Neural cell (in vitro differentiated cells): Measurements from ENCODE around the gene FABP1. TPM values are rescaled to one million over a fixed set of nuclear protein-coding genes. Genes with fewer than 3 reads are reported as not detected.

Experiments used
- H2AFZ ChIP-seq: fragments of 200-600, 300-800 bp; sonication (generic), shearing (Covaris generic); 2 replicates; pipeline ENCODE4 v1.6.0; 2014; ENCODE audit warnings: low read depth, mild to moderate bottlenecking, antibody characterized with exemption, low read length, moderate library complexity
- H3F3A ChIP-seq: fragments of 200-600 bp; shearing (Covaris generic); 2 replicates; pipeline ENCODE4 v1.6.1; 2016; ENCODE audit warnings: mild to moderate bottlenecking, moderate library complexity, mixed read lengths, antibody characterized with exemption, low read length; ENCODE audit not compliant: insufficient read depth, poor library complexity, severe bottlenecking
- H3K27ac ChIP-seq: fragments of 200-600, 300-800 bp; sonication (generic), shearing (Covaris generic); 2 replicates; pipeline ENCODE4 v1.5.1; 2014; ENCODE audit warnings: mild to moderate bottlenecking, low read length, moderate library complexity
- H3K27me3 ChIP-seq: fragments of 300-800, 200-600 bp; sonication (generic), shearing (Covaris generic); 2 replicates; pipeline ENCODE4 v1.6.0; 2014; ENCODE audit warnings: mild to moderate bottlenecking, low read depth, low read length, moderate library complexity; ENCODE audit not compliant: insufficient read depth
- H3K36me3 ChIP-seq: fragments of 300-800, 200-600 bp; sonication (generic), shearing (Covaris generic); 2 replicates; pipeline ENCODE4 v1.5.1; 2014; ENCODE audit warnings: mild to moderate bottlenecking, antibody characterized with exemption, low read length, moderate library complexity; ENCODE audit not compliant: insufficient read depth
- H3K4me2 ChIP-seq: fragments of 300-800, 200-600 bp; sonication (generic), shearing (Covaris generic); 2 replicates; pipeline ENCODE4 v1.6.0; 2014; ENCODE audit warnings: mild to moderate bottlenecking, low read length
- H3K4me3 ChIP-seq: fragments of 300-800, 200-600 bp; sonication (generic), shearing (Covaris generic); 2 replicates; pipeline ENCODE4 v1.5.1; 2014; ENCODE audit warnings: mild to moderate bottlenecking, low read length, moderate library complexity
- H3K79me2 ChIP-seq: fragments of 200-600 bp; shearing (Covaris generic); replicated peaks from 2 replicates; pipeline ENCODE4 v1.6.0; 2014; ENCODE audit warnings: mild to moderate bottlenecking, low read length, moderate library complexity; ENCODE audit not compliant: insufficient read depth
- H3K9ac ChIP-seq: fragments of 300-800, 200-600 bp; sonication (generic), shearing (Covaris generic); 2 replicates; pipeline ENCODE4 v1.6.1; 2016; ENCODE audit warnings: mild to moderate bottlenecking, low read length, mixed read lengths
- H3K9me2 ChIP-seq: fragments of 200-600 bp; shearing (Covaris generic); 2 replicates; pipeline ENCODE4 v1.6.1; 2016; ENCODE audit warnings: mild to moderate bottlenecking, low read length, mixed read lengths; ENCODE audit not compliant: insufficient read depth
- H3K9me3 ChIP-seq: fragments of 200-600, 300-800 bp; sonication (generic), shearing (Covaris generic); 2 replicates; pipeline ENCODE4 v1.6.1; 2016; ENCODE audit warnings: mild to moderate bottlenecking, mixed run types, low read length, moderate library complexity, mixed read lengths
- H4K20me1 ChIP-seq: fragments of 200-600 bp; shearing (Covaris generic); 2 replicates; pipeline ENCODE4 v1.6.1; 2016; ENCODE audit warnings: mild to moderate bottlenecking, mixed run types; ENCODE audit not compliant: insufficient read depth
- EP300 ChIP-seq: fragments of 450-650 bp; conservative IDR thresholded peaks from 2 replicates; pipeline ENCODE4 v1.6.1; 2014; ENCODE audit warnings: antibody characterized with exemption, mild to moderate bottlenecking, moderate library complexity; ENCODE audit not compliant: poor library complexity, severe bottlenecking
- EZH2 ChIP-seq: fragments of 200-600, 300-800 bp; shearing (Covaris generic), sonication (generic); IDR thresholded peaks from 2 replicates; pipeline ENCODE4 v1.6.1; 2014; ENCODE audit warnings: antibody characterized with exemption, low read length, borderline replicate concordance, mild to moderate bottlenecking; ENCODE audit not compliant: insufficient read depth, poor library complexity, severe bottlenecking
- MXI1 ChIP-seq: fragments of 450-650 bp; conservative IDR thresholded peaks from 2 replicates; pipeline ENCODE4 v1.6.1; 2014; ENCODE audit warnings: antibody characterized with exemption, mild to moderate bottlenecking; ENCODE audit not compliant: poor library complexity, severe bottlenecking
- POLR2AphosphoS5 ChIP-seq: IDR thresholded peaks from 2 replicates; pipeline ENCODE4 v1.6.1; 2012
- RAD21 ChIP-seq: fragments of 450-650 bp; conservative IDR thresholded peaks from 2 replicates; pipeline ENCODE4 v1.6.1; 2014; ENCODE audit warnings: antibody characterized with exemption, mild to moderate bottlenecking, moderate library complexity
- REST ChIP-seq: IDR thresholded peaks from 2 replicates; pipeline ENCODE4 v1.6.1; 2012; ENCODE audit warnings: borderline replicate concordance
- SMC3 ChIP-seq: fragments of 450-650 bp; conservative IDR thresholded peaks from 2 replicates; pipeline ENCODE4 v1.6.1; 2014; ENCODE audit warnings: antibody characterized with exemption, mild to moderate bottlenecking, moderate library complexity; ENCODE audit not compliant: poor library complexity
- TAF1 ChIP-seq: IDR thresholded peaks from 2 replicates; pipeline ENCODE4 v1.6.1; 2012; ENCODE audit warnings: low read depth
- polyA plus RNA-seq: library from polyadenylated mRNA; depleted of rRNA; stranded (reverse); fragments of >200 nt; gene quantifications from 2 replicates; pipeline ENCODE4 v1.2.3, GENCODE V29; 2014
- TF ChIP-seq, protein P1 (sequence below): fragments of 450-650 bp; IDR thresholded peaks from 2 replicates; pipeline ENCODE4 v1.5.1; 2014; ENCODE audit warnings: antibody characterized with exemption, mild to moderate bottlenecking, moderate library complexity; ENCODE audit not compliant: poor library complexity, severe bottlenecking

The FABP1 gene
- polyA plus RNA-seq, 1 donor from 2014 or later, result not detected

DNA sequence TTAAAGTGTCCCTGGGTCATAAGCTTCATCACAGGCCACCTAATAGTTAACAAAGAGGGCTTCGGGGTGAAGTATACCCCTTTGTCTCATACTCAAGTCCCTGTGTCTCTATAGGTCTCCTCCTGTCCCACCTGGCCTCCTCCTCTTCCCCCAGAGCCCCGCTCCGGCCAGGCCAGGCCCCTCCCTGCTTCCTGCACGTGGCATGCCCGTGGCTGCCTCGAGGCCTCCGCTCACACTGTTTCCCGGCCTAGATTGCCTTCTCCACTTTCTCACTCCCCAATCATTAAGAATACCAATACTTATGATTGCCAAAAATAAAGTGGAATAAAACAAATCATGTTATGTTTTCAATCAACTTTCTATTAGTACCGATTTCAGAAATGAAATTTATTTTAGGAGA, 41.5 kb downstream of the FABP1 start:
- no peaks in the 10 kb centered on the region for H3K27me3 ChIP-seq
- H3K9me3 ChIP-seq, result no peaks in the 10 kb centered on the region
- no peaks in the 10 kb centered on the region for H3K79me2 ChIP-seq
- TF ChIP-seq MXI1 (no peak), EP300 (no peak), POLR2AphosphoS5 (no peak), TAF1 (no peak), EZH2 (no peak), SMC3 (no peak), RAD21 (no peak), REST (no peak)
- TF ChIP-seq, protein P1, sequence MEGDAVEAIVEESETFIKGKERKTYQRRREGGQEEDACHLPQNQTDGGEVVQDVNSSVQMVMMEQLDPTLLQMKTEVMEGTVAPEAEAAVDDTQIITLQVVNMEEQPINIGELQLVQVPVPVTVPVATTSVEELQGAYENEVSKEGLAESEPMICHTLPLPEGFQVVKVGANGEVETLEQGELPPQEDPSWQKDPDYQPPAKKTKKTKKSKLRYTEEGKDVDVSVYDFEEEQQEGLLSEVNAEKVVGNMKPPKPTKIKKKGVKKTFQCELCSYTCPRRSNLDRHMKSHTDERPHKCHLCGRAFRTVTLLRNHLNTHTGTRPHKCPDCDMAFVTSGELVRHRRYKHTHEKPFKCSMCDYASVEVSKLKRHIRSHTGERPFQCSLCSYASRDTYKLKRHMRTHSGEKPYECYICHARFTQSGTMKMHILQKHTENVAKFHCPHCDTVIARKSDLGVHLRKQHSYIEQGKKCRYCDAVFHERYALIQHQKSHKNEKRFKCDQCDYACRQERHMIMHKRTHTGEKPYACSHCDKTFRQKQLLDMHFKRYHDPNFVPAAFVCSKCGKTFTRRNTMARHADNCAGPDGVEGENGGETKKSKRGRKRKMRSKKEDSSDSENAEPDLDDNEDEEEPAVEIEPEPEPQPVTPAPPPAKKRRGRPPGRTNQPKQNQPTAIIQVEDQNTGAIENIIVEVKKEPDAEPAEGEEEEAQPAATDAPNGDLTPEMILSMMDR, result no peak
- no peaks in the 10 kb centered on the region for H3K9me2 ChIP-seq
- H3F3A ChIP-seq, result no peaks in the 10 kb centered on the region
- no peak overlapping the region for H3K4me2 ChIP-seq
- H3K36me3 ChIP-seq, result no peaks in the 10 kb centered on the region
- no peak overlapping the region for H2AFZ ChIP-seq
- no peak overlapping the region for H3K27ac ChIP-seq
- no peaks in the 10 kb centered on the region for H4K20me1 ChIP-seq
- no peak overlapping the region for H3K9ac ChIP-seq
- H3K4me3 ChIP-seq, result no peak overlapping the region

GRCh38 chr2:88085602-88086001, 42.3 kb downstream of the FABP1 start:
- H2AFZ ChIP-seq, result no peak overlapping the region
- no peak overlapping the region for H3K4me2 ChIP-seq
- no peaks in the 10 kb centered on the region for H3K9me2 ChIP-seq
- no peak for TF ChIP-seq SMC3
- TF ChIP-seq POLR2AphosphoS5, result no peak
- TF ChIP-seq TAF1, result no peak
- no peak for TF ChIP-seq EP300
- TF ChIP-seq EZH2, result no peak
- TF ChIP-seq REST, result no peak
- no peak for TF ChIP-seq MXI1
- TF ChIP-seq, protein P1, result no peak
- no peak for TF ChIP-seq RAD21
- no peaks in the 10 kb centered on the region for H4K20me1 ChIP-seq
- H3K9ac ChIP-seq, result no peak overlapping the region
- H3K4me3 ChIP-seq, result no peak overlapping the region
- H3K9me3 ChIP-seq, result no peaks in the 10 kb centered on the region
- H3K27me3 ChIP-seq, result no peaks in the 10 kb centered on the region
- no peaks in the 10 kb centered on the region for H3F3A ChIP-seq
- H3K36me3 ChIP-seq, result no peaks in the 10 kb centered on the region
- no peak overlapping the region for H3K27ac ChIP-seq
- no peaks in the 10 kb centered on the region for H3K79me2 ChIP-seq
